OCI-LY3 (cell line): ENCODE data around the gene CHCHD1.

ENCODE experiments used
- H2AFZ ChIP-seq: fragments of 200-600, 300-600 bp; shearing (Covaris generic); 2 replicates; pipeline ENCODE4 v1.6.0; 2014; ENCODE audit warnings: antibody characterized with exemption, low read depth, low read length
- H3K27ac ChIP-seq: fragments of 200-600, 300-600 bp; sonication (generic); 2 replicates; pipeline ENCODE4 v1.5.1; 2014; ENCODE audit warnings: mild to moderate bottlenecking, low read length, moderate library complexity, mixed read lengths
- H3K27me3 ChIP-seq: fragments of 200-600, 300-600 bp; sonication (generic); 2 replicates; pipeline ENCODE4 v1.6.1; 2014; ENCODE audit warnings: low read depth, low read length, mixed read lengths
- H3K36me3 ChIP-seq: fragments of 200-600, 300-600 bp; sonication (generic); replicated peaks from 2 replicates; pipeline ENCODE3; 2014; ENCODE audit warnings: low read depth, low read length, mixed read lengths
- H3K4me1 ChIP-seq: fragments of 300-600, 200-600 bp; sonication (generic); 2 replicates; pipeline ENCODE4 v1.6.1; 2014; ENCODE audit warnings: low read length, mixed read lengths
- H3K4me2 ChIP-seq: fragments of 200-600, 300-600 bp; sonication (generic); 2 replicates; pipeline ENCODE4 v1.6.1; 2014; ENCODE audit warnings: low read length, mixed read lengths
- H3K4me3 ChIP-seq: fragments of 300-600, 200-600 bp; sonication (generic); 2 replicates; pipeline ENCODE4 v1.5.1; 2014; ENCODE audit warnings: antibody characterized with exemption, mild to moderate bottlenecking, low read length, moderate library complexity
- H3K79me2 ChIP-seq: fragments of 300-600, 200-600 bp; shearing (Covaris generic); 2 replicates; pipeline ENCODE4 v1.6.1; 2014; ENCODE audit warnings: mild to moderate bottlenecking, low read length, mixed read lengths
- H3K9ac ChIP-seq: fragments of 300-600, 200-600 bp; shearing (Covaris generic); 2 replicates; pipeline ENCODE4 v1.6.0; 2014; ENCODE audit warnings: mild to moderate bottlenecking, low read length, moderate library complexity
- H3K9me3 ChIP-seq: fragments of 200-600, 300-600 bp; shearing (Covaris generic); 2 replicates; pipeline ENCODE4 v1.6.1; 2014; ENCODE audit warnings: low read length, mixed read lengths; ENCODE audit not compliant: insufficient read depth
- H4K20me1 ChIP-seq: fragments of 200-600, 300-600 bp; sonication (generic); 2 replicates; pipeline ENCODE4 v1.6.1; 2016; ENCODE audit warnings: low read length, mixed read lengths; ENCODE audit not compliant: insufficient read depth
- EZH2phosphoT487 ChIP-seq: fragments of 200-600 bp; shearing (Covaris generic); IDR thresholded peaks from 2 replicates; pipeline ENCODE4 v1.6.1; 2018; ENCODE audit warnings: antibody characterized with exemption, mixed run types, low read depth
- TF ChIP-seq, protein P1 (sequence below): fragments of 200-600, 300-600 bp; sonication (generic); IDR thresholded peaks from 2 replicates; pipeline ENCODE4 v1.5.1; 2014; ENCODE audit warnings: antibody characterized with exemption, low read length, low read depth

CHCHD1 gene

GRCh38 chr10:73801253-73801590 is 19.4 kb downstream of the CHCHD1 start:
- Histone ChIP-seq H3K9me3 (no peaks in the 10 kb centered on the region), H3K79me2 (no peaks in the 10 kb centered on the region), H3K4me1 (peaks cover 27% of the 10 kb centered on the region), H2AFZ (no peak overlapping the region), H3K27me3 (no peaks in the 10 kb centered on the region), H3K4me3 (no peak overlapping the region), H3K9ac (no peak overlapping the region), H3K36me3 (peaks cover 20% of the 10 kb centered on the region), H4K20me1 (no peaks in the 10 kb centered on the region), H3K27ac (no peak overlapping the region), H3K4me2 (no peak overlapping the region)
- TF ChIP-seq, protein P1, sequence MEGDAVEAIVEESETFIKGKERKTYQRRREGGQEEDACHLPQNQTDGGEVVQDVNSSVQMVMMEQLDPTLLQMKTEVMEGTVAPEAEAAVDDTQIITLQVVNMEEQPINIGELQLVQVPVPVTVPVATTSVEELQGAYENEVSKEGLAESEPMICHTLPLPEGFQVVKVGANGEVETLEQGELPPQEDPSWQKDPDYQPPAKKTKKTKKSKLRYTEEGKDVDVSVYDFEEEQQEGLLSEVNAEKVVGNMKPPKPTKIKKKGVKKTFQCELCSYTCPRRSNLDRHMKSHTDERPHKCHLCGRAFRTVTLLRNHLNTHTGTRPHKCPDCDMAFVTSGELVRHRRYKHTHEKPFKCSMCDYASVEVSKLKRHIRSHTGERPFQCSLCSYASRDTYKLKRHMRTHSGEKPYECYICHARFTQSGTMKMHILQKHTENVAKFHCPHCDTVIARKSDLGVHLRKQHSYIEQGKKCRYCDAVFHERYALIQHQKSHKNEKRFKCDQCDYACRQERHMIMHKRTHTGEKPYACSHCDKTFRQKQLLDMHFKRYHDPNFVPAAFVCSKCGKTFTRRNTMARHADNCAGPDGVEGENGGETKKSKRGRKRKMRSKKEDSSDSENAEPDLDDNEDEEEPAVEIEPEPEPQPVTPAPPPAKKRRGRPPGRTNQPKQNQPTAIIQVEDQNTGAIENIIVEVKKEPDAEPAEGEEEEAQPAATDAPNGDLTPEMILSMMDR, result no peak
- TF ChIP-seq EZH2phosphoT487, result no peak

- Histone ChIP-seq H3K79me2 (no peaks in the 10 kb centered on the region), H3K4me1 (peaks cover 27% of the 10 kb centered on the region), H3K27ac (peak overlapping the region; percentile 91), H4K20me1 (no peaks in the 10 kb centered on the region), H3K9me3 (no peaks in the 10 kb centered on the region), H3K4me2 (no peak overlapping the region), H3K9ac (no peak overlapping the region), H3K27me3 (no peaks in the 10 kb centered on the region), H3K4me3 (no peak overlapping the region), H2AFZ (no peak overlapping the region), H3K36me3 (peaks cover 29% of the 10 kb centered on the region)
- TF ChIP-seq EZH2phosphoT487, result no peak
- TF ChIP-seq, protein P1, result no peak
Measured at GRCh38 chr10:73802276-73802991, 20.6 kb downstream of the CHCHD1 start.

DNA sequence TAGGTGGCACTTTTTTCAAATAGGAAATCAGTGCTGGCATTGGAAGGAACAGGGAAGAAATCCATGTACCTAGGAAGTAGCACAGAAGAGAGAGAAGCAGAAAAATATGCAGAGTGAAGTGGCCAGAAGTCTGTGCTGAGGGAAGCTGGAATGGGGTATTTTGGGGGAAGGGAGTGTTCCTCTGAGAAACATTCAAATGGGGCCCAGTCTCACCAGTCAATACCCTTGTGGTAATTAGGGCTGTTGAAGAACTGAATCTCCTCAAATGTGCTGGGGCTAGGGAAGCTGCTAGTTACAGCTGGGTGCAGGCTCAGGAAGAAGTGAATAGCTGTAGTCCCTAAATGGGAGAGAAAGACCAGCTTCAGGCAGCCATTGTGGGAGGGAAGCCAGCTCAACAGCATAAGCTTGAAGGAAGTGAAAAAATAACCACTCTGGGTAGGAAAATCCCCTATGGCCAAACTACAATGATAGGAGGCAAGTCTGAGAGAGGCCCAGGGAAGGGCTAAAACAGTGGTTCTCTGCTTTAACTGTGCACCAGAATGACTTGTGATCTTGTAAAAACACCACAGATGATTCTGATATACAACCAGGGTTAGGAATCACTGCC is 21.9 kb downstream of the CHCHD1 start:
- peaks cover 27% of the 10 kb centered on the region for H3K4me1 ChIP-seq
- peaks cover 35% of the 10 kb centered on the region for H3K36me3 ChIP-seq
- no peaks in the 10 kb centered on the region for H4K20me1 ChIP-seq
- no peak for TF ChIP-seq EZH2phosphoT487
- TF ChIP-seq, protein P1, result no peak
- H3K9ac ChIP-seq, result peak overlapping the region; percentile 61; the same call in 1 of the 2 replicates
- no peaks in the 10 kb centered on the region for H3K79me2 ChIP-seq
- H2AFZ ChIP-seq, result no peak overlapping the region
- H3K4me3 ChIP-seq, result no peak overlapping the region
- peak overlapping the region; percentile 76 for H3K4me2 ChIP-seq
- H3K27me3 ChIP-seq, result no peaks in the 10 kb centered on the region
- peak overlapping the region; percentile 91 for H3K27ac ChIP-seq
- H3K9me3 ChIP-seq, result no peaks in the 10 kb centered on the region

- H4K20me1 ChIP-seq, result no peaks in the 10 kb centered on the region
- H3K79me2 ChIP-seq, result peaks cover 8% of the 10 kb centered on the region
- H3K9ac ChIP-seq, result no peak overlapping the region
- H3K4me3 ChIP-seq, result no peak overlapping the region
- no peak overlapping the region for H3K27ac ChIP-seq
- no peak overlapping the region for H3K4me2 ChIP-seq
- H3K4me1 ChIP-seq, result peaks cover 31% of the 10 kb centered on the region
- H2AFZ ChIP-seq, result no peak overlapping the region
- TF ChIP-seq EZH2phosphoT487, result no peak
- TF ChIP-seq, protein P1, result no peak
- H3K36me3 ChIP-seq, result peaks cover 39% of the 10 kb centered on the region
- no peaks in the 10 kb centered on the region for H3K27me3 ChIP-seq
- H3K9me3 ChIP-seq, result no peaks in the 10 kb centered on the region
Measured at GRCh38 chr10:73806176-73806950, 24.5 kb downstream of the CHCHD1 start.
